Astrocyte of the spinal cord (primary cell): ENCODE measurements around the gene NTN4.
"Not testable (repeated sequence)": the region's sequence is repeated elsewhere in the genome, so short reads cannot be mapped to it uniquely, and the experiment has no call there.

ENCODE experiments used
- DNase-seq: peaks from one replicate; pipeline ENCODE4 v3.0.0; 2011; ENCODE audit warnings: low read depth, low spot score
- H3K4me3 ChIP-seq: 2 replicates; pipeline ENCODE4 v1.5.1; 2011; ENCODE audit warnings: low read depth, mild to moderate bottlenecking, low read length, moderate library complexity
- CTCF ChIP-seq: IDR thresholded peaks from 2 replicates; pipeline ENCODE4 v1.5.1; 2012; ENCODE audit warnings: low read depth, mild to moderate bottlenecking, low read length, inconsistent platforms
- in situ Hi-C: cut with HindIII; loops from 2 replicates; pipeline ENCODE4 v1.10.0; 2017; ENCODE audit warnings: low sequenced_read_pairs

The NTN4 gene

GRCh38 chr12:95690861-95691635 is 99.5 kb downstream of the NTN4 start:
- in situ Hi-C loops: no loop called here
- DNase-seq: no peak
- no peak for TF ChIP-seq CTCF
- H3K4me3 ChIP-seq: no peak overlapping the region

- in situ Hi-C loops: no loop called here
- no peak for DNase-seq
- no peak for TF ChIP-seq CTCF
- no peak overlapping the region for H3K4me3 ChIP-seq
These were observed 102.6 kb downstream of the NTN4 start for GRCh38 chr12:95687937-95688336.

- no peak for DNase-seq
- no peak overlapping the region for H3K4me3 ChIP-seq
- in situ Hi-C loops: no loop called here
- no peak for TF ChIP-seq CTCF
These were observed 107.1 kb downstream of the NTN4 start for GRCh38 chr12:95683418-95683817.

GRCh38 chr12:95681210-95681765 is 109.3 kb downstream of the NTN4 start:
- in situ Hi-C loops: no loop called here
- DNase-seq: no peak
- no peak overlapping the region for H3K4me3 ChIP-seq
- TF ChIP-seq CTCF: no peak

GRCh38 chr12:95678684-95679083 is 111.9 kb downstream of the NTN4 start:
- in situ Hi-C loops: no loop called here
- TF ChIP-seq CTCF: no peak
- DNase-seq: no peak
- H3K4me3 ChIP-seq: no peak overlapping the region

GRCh38 chr12:95677782-95678181 is 112.8 kb downstream of the NTN4 start:
- in situ Hi-C loops, DNase-seq, H3K4me3 ChIP-seq: not testable (repeated sequence)

GRCh38 chr12:95674631-95675030 is 115.9 kb downstream of the NTN4 start:
- TF ChIP-seq CTCF: no peak
- peak; percentile 18 for DNase-seq
- in situ Hi-C loops: no loop called here
- H3K4me3 ChIP-seq: no peak overlapping the region
